Measurements from ENCODE around the gene TXNDC11. TPM values are rescaled to one million over a fixed set of nuclear protein-coding genes. Genes with fewer than 3 reads are reported as not detected.
"Not testable (repeated sequence)": the region's sequence is repeated elsewhere in the genome, so short reads cannot be mapped to it uniquely, and the experiment has no call there.

TXNDC11 gene, protein sequence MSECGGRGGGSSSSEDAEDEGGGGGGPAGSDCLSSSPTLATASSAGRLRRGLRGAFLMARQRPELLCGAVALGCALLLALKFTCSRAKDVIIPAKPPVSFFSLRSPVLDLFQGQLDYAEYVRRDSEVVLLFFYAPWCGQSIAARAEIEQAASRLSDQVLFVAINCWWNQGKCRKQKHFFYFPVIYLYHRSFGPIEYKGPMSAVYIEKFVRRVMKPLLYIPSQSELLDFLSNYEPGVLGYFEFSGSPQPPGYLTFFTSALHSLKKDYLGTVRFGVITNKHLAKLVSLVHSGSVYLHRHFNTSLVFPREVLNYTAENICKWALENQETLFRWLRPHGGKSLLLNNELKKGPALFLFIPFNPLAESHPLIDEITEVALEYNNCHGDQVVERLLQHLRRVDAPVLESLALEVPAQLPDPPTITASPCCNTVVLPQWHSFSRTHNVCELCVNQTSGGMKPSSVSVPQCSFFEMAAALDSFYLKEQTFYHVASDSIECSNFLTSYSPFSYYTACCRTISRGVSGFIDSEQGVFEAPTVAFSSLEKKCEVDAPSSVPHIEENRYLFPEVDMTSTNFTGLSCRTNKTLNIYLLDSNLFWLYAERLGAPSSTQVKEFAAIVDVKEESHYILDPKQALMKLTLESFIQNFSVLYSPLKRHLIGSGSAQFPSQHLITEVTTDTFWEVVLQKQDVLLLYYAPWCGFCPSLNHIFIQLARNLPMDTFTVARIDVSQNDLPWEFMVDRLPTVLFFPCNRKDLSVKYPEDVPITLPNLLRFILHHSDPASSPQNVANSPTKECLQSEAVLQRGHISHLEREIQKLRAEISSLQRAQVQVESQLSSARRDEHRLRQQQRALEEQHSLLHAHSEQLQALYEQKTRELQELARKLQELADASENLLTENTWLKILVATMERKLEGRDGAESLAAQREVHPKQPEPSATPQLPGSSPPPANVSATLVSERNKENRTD
- 14.1 and 17.7 TPM in 2 replicates for polyA plus RNA-seq (2014; cell fraction: cytosol; rRNA removed)
- polyA plus RNA-seq (2014; cell fraction: nucleus; rRNA removed) = 12.7 and 12.9 TPM in 2 replicates

DNA sequence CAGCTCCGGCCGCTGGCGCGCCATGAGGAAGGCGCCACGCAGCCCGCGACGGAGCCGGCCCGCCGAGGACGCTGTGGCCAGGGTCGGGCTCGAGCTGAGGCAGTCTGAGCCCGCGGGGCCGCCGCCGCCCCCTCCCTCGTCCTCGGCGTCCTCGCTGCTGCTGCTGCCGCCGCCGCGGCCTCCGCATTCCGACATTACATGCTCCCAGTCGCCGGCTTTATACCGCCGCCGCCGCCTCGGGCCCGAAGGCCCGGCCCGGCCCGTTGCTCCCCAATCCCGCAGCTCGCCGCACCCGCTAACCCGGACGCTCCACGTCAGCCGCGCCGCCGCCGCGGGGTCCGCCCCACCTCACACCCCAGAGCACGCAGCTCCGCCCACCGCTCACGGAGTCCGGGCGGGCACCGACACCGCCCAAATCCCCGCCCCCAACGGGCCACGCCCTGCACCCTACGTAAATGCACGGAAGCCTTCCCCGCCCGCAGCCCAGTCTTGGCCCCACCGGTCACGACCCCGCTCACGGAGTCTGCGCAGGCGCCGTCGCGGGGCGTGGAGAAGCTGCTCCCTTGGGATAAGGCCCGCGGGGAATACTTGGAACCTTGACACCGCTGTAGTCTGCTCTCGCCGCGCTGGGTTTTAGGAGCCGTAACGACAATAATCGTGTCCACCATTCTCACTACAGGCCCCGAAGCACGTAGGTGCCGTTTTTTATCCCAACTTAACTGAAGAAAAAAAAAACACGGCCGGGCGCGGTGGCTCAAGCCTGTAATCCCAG is at the start of gene TXNDC11:
Gene TXNDC11, minus strand, starts transcription at position 322 of the 772 bp plus-strand sequence. Its CDS starts 127 bp downstream, at position 195.
- peak; percentile 97 for DNase-seq (ENCODE audit: low spot score)

DNA sequence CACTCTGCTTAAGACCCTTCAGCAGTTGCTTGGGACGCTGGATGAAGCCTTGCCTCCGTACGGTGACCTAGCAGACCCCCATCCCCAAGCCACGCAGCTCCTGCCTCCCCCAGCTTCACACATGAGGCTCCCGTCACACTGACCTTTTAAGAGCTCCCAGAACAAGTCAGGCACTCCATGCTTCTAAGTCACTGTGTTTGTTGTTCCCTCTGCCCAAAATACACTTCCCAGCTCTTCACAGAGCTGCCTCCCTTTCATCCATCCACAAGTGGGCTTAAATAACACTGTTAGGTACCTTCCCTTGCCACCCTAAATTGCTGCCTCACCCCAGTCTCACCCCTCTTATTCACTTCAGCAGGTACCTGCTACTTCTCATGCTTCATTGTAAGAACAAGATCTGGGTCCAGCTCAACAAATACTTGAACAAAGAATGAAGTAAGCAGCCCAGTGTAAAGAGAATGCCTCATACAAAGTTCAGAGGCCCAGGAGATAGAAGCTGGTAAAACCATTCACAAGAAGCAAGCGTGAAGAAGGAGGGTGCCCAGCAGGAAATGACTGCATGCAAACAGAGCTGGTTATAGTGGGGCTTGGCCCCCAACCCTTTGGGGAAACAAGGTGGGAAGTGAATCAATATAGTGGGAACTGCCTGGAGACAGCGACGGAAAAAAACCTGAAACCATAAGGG is 48.6 kb upstream of the TXNDC11 start:
- no peak for DNase-seq (ENCODE audit: low spot score)

DNA sequence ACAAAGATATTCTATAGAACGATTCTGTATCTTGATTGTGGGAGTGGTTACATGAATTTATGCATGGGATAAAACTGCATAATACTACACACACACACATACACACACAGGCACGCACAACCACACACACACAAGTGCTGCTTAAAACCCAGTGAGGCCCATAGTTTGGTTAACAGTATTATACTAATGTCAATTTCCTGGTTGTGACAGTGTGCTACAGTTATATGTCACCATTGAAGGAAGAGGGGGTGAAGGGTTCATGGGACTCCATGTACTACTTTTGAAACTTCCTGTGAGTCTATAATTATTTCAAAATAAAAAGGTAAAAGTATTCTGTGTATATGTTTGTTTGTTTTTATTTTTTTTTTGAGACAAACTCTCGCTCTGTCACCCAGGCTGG is 46.3 kb upstream of the TXNDC11 start:
- no peak for DNase-seq (ENCODE audit: low spot score)

DNA sequence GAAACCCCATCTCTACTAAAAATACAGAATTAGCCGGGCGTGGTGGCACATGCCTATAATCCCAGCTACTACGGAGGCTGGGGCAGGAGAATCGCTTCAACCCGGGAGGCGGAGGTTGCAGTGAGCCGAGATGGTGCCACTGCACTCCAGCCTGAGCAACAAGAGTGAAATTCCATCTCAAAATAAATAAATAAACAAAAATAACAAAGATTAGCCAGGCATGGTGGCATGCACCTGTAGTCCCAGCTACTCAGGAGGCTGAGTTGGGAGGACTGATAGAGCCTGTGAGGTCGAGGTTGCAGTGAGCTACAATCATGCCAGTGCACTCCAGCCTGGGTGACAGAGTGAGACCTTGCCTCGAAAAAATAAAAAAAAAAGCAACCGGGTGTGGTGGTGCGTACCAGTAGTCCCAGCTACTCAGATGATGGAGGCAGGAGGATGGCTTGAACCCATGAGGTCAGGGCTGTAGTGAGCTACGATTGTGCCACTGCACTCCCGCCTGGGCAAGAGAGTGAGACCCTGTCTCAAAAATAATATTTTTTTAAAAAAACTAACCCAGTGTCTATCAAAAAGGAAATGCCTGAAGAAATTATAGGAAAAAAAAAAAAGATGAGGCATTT is 42.4 kb upstream of the TXNDC11 start:
- not testable (repeated sequence) for DNase-seq (ENCODE audit: low spot score)

DNA sequence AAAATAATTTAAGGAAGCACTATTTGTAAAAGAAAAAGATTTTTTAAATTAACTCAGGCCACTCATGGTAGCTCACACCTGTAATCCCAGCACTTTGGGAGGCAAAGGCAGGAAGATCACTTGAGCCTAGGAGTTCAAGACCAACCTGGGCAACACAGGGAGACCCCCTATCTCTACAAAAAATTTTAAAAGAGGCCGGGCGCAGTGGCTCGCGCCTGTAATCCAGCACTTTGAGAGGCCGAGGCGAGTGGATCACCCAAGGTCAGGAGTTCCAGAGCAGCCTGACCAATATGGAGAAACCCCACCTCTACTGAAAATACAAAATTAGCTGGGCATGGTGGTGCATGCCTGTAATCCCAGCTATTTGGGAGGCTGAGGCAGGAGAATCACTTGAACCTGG is 41.7 kb upstream of the TXNDC11 start:
- DNase-seq (ENCODE audit: low spot score) = not testable (repeated sequence)

DNA sequence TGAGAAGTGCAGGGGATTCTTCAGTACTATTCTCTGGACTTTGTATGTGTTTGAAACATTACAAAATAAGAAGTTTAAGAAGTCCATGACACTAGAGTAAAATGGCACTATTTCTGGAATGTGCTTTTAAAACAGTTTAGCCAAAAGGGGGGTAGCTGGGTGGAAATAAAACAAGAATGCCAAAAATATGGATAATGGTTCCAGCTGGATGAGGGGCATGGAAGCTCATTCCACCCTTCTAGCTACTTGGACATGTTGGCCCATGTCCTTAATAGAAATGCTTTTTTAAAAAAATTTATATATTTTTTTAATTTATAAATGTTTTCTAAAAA is 41.3 kb upstream of the TXNDC11 start:
- no peak for DNase-seq (ENCODE audit: low spot score)

DNA sequence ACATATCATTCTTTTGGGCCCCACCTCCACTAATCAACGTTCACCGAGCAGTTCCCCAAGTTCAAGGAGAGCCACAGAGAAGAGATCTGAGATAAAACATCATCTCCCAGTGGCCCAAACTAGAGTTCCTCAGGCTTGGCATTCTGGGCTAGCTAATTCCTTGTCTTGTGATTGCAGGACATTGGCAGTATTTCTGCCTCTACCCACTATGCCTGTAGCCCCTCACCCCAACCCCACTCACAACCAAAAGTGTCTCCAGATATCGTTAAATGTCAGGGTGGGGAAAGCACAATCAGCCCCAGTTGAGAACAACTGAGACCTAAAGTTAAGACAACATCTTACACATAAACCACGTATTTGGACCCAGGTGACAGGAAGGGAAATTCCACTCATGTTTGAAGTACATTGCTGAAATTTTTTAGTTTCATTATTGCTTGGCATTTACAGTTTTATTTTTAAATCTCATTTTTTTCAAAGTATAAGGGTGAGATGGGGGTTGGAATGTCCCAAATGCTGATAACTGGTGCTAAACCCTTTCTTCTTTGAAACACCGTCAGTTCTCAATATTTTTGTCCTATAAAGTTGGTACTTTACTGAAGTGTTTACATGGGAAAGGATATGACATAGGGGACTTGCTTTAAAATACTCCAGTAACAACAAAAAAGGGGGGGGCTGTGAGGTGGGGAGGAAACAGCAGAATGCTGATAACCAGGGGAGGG is 40.8 kb upstream of the TXNDC11 start:
- no peak for DNase-seq (ENCODE audit: low spot score)

DNA sequence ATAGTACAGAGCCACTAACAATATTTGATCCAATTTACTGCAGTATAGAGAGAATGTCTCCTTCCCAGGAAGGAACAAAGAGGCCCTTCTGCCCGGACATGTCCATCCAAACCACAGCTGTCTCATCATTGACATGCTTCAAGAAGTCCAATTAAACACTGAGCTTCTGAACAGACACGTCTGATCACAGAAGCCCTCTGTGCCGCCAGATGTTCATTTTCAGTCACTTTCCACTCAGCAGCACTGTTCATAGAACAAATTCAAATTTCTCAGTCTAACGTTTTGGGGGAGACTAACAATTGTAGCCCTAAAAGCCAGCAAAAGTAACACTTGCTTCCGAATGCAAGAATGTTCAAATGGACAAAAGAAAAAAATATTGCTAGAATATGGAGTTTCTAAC is 39.1 kb upstream of the TXNDC11 start:
- DNase-seq (ENCODE audit: low spot score) = peak; percentile 53

DNA sequence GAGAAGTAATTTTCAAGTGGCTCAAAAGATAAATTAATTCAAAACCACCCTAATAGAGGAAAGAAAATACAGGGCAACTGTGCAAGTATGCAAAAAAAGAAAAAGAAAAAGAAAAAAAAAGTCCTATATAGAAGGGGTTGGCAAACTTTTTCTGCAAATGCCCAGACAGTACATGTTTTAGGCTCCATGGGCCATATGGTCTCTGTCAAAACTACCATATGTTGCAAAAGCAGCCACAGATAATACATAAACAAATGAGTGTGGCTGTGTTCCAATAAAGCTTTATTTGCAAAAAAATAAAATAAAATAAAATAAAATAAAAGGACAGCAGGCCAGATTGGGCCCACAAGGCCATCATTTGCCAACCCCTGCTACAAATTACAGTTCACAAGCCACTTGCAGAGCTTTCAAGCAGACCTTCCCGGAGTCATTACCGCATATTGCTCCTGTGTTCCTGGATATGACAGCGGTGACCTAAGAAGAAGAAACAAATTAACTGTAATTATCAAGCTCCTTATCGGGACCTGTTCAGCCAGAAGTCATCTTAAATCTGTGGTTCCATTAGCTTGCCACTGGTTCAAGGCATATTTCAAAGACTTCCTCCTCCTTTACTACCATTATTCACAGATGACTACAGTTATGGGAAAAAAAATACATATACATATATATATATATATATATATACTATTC is 38.5 kb upstream of the TXNDC11 start:
- peak; percentile 82 for DNase-seq (ENCODE audit: low spot score)

DNA sequence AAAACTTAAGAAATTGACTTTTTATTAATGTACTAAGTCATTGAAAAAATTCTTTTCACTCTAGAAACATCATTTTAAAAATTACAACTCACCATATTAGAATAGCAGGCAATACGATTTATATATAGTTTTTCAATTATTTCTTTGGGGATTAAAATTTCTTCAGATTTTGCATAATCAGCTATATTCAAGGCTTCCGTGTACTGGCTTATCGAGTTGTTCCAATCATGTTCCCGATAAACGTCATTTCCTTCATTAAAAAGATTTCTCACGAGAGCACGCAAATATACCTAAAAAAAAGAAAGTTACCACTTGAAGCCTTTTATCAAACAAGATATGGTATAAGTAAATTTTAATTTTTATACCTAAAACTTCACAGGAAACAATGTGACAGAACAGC is 36.4 kb upstream of the TXNDC11 start:
- no peak for DNase-seq (ENCODE audit: low spot score)

DNA sequence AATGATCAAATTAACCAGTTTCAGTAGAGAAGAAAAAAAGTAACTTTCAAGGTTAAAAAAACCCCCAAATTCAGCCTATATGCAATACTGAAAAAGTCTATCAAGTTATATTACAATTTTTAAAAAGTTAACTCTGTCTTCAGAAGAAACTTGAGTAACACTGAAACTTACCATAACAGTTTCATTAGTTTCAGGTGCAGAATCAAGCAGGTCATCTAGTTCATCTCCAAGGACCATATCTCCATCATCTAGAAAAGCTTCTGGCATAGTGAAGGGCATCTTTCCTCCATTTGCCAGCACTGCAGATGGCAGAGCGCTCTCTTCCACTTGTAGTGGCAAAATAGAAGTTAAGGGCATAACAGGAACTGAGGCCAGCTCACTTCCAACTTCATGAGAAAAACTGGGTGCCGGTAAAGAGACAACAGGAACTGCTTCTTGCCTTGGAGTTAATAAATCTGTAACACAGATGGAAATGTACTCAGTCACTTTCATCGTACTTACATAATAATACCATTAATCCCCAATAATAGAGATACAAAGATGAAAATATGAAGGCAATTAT is 31.5 kb upstream of the TXNDC11 start:
- DNase-seq (ENCODE audit: low spot score) = no peak

DNA sequence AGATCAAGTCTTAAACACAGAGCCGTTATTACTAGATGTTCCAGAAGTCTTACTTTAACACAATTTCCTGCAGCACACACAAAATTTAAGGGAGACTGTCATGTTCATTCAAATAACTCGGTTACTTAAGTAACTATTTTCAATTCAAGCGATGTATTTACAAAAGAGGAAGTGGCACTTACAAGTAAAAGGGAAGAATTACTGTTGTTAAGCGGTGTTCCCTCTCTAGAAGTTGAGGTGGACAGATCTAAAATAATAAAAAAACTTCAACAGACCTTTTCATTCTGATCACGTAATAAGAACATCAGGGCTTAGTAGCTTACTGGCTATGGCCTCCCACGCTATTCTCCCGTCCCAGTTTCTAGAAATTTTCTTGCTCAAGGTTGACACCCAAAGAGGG is 26.2 kb upstream of the TXNDC11 start:
- DNase-seq (ENCODE audit: low spot score) = no peak

DNA sequence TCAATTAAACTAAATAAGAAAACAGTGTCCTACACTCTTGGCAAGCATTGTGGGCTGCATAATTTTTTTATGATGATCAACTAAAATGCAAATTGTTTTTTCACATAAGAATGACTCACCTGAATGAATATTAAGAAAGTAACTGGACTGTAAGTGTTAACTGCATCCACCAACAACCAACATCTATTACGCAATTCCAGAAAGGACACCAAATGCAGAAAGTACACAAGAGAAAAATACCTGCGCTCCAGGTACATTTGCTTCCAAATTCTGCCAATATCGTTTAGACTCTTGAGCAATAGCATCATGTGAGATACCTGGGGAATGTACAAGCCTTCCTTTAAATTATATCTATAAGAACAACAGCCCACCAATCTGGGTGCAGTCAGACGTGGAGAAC is 19.8 kb upstream of the TXNDC11 start:
- no peak for DNase-seq (ENCODE audit: low spot score)

DNA sequence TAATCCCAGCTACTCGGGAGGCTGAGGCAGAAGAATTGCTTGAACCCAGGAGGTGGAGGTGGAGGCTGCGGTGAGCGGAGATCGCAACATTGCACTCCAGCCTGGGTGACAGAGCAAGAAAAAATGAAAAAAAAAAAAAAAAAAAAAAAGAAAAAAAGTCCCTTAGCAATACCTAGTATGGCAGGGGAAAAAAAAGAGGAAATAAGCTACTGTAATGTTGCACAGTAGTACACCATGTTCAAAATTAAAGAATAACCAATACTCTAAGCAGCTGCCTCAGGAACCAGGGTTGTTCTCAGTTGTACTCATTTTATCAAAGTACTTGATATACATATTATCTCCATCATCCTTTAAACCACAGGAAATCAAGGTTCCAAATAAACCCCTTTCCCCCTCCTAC is 17.3 kb upstream of the TXNDC11 start:
- DNase-seq (ENCODE audit: low spot score) = no peak

DNA sequence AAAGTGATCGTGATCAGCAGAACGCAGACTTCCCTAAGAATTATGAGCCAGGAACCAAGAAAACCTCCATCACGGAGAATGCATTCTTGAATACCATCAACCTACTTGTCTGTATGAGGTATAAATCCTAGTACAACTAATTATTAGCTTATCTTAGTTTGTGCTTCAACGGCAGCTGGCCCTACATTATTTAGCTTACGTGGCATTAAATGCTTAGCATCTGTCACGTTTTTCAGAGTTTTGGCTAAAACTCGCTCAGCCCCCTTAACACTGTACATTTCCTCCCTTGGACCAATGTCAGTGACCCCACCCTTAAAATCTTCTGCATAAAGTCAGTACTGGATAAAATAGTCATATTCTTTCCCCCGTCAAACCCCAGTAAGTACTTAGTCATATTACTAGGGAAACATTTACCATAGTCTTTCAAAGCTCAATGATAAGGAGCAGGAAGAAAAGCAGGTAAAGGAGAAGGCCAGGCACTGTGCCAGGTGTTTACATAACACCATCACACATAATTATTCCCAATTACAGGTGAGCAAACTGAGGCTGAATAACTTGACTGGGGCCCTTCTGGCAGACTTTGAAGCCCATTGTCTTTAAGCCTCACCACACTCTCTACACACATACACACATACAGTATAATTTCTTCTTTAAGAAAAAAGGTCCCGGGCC is 16.6 kb upstream of the TXNDC11 start:
- DNase-seq (ENCODE audit: low spot score) = no peak

DNA sequence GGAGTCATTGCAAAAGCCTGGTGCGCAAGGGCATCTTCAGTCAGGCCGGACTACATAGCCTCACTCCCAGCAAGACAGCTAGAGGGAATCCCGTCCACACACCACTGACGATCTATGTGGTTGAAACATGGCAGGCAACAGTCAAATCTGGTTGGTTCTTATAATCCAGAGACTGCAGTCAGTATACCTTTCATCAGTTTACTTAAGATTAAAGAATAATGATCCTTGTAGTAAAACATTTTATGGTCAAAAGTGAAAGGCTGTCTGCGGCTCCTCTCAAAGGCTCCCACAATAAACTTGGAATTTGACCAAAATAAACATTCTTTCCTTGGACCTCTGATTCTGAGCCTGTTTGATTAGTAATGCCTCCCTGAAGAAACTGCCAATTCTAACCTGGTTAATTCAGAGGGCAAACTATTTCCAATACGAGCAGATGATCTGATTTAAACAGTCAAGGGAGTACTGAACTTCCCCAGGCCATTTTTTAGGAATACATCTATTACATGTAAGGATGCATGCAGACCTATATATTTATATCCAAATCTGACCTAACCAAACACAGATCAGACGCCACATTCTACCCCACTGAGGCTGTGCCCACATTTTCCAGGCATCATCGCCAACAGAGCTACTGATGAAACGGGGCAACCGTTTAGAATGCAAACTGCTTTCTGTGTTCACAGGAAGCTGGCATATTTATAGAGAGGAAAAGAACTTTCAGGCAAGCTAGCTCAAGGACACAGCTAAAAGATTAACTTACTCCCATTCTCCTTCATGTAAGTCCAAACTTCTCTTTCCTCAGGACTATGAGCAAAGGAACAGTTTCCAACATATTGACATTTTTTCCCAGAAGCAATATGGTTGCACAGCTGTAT is 15.3 kb upstream of the TXNDC11 start:
- no peak for DNase-seq (ENCODE audit: low spot score)

DNA sequence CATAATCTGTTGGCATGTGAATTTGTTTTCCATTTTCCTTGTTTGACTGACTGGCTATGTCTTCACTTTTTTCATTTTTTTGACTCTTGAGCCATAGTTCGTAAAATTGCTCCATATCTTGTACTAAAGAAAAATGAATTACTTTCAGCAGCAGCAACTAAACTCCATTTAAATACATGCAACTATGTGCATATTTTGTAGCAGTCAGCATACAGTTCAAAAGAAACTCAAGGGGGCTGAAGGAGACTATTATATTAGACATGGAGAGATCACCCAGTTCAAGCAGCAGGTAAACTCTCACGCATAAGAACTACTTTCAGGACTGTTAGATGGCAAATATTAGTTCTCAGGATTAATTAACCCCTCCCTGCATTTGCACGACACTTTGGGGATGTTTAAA is 13.6 kb upstream of the TXNDC11 start:
- DNase-seq (ENCODE audit: low spot score) = no peak
